GM12878 (cell line): ENCODE results near the gene SMPD4. TPM values are rescaled to one million over a fixed set of nuclear protein-coding genes. Genes with fewer than 3 reads are reported as not detected.
"Not testable (repeated sequence)": the region's sequence is repeated elsewhere in the genome, so short reads cannot be mapped to it uniquely, and the experiment has no call there.

ENCODE experiments used
- ATAC-seq: fragments of 200-7000 bp; cut with Tn5 transposase; 3 replicates; pipeline ENCODE4 v1.9.1; 2020; ENCODE audit warnings: mild to moderate bottlenecking, moderate library complexity
- BruUV-seq: library from RNA; stranded (reverse); fragments of 400-500 nt; replicated peaks from 2 replicates; lab custom pipeline; 2021; lab: Mats Ljungman, UMichigan
- CTCF ChIA-PET: fragments of 300-600 bp; sonication (Branson Sonifier 250); formaldehyde crosslinking; extraction: SDS; loops from one replicate; lab custom pipeline; 2021; ENCODE audit warnings: inconsistent platforms; lab: Yijun Ruan, JAX
- POLR2A ChIA-PET: fragments of 350-600 bp; formaldehyde crosslinking; extraction: SDS; loops from one replicate; lab custom pipeline; 2021; ENCODE audit warnings: inconsistent platforms; lab: Charles Lee
- RAD21 ChIA-PET: fragments of 300-600 bp; sonication (Branson Sonifier 250); formaldehyde crosslinking; loops from one replicate; lab custom pipeline; 2023; ENCODE audit warnings: antibody characterized with exemption; ENCODE audit not compliant: unreplicated experiment; lab: Charles Lee
- SMC1A ChIA-PET: fragments of 300-600 bp; sonication (Branson Sonifier 250); formaldehyde crosslinking; loops from one replicate; lab custom pipeline; 2023; ENCODE audit not compliant: unreplicated experiment, uncharacterized antibody; lab: Charles Lee
- DNase-seq: peaks from one replicate; pipeline ENCODE4 v3.0.0-alpha.2; 2011; ENCODE audit warnings: low read depth, low spot score
- FAIRE-seq: peaks from 3 replicates; lab custom pipeline; 2011; peaks lifted over from hg19 to GRCh38; lab: Jason Lieb, UNC
- H2AFZ ChIP-seq: 2 replicates; pipeline ENCODE4 v1.6.0; 2011; ENCODE audit warnings: low read depth, low read length, control low read depth; ENCODE audit not compliant: control insufficient read depth
- H3K27ac ChIP-seq: 2 replicates; pipeline ENCODE4 v1.5.1; 2011; ENCODE audit warnings: control low read depth; ENCODE audit not compliant: control insufficient read depth, insufficient read depth
- H3K27me3 ChIP-seq, 2 experiments: replicated peaks in 1 of 2; 2 replicates each; pipeline versions ENCODE4 v1.6.0 to v1.6.1; 2011; ENCODE audit warnings: low read length in 1 of 2; ENCODE audit not compliant: control insufficient read depth in 2 of 2, insufficient read depth in 2 of 2
- H3K36me3 ChIP-seq, 2 experiments: 2 replicates each; pipeline ENCODE4 v1.5.1; 2011; ENCODE audit warnings: low read length in 1 of 2; ENCODE audit not compliant: control insufficient read depth in 2 of 2, insufficient read depth in 2 of 2
- H3K4me1 ChIP-seq: 2 replicates; pipeline ENCODE4 v1.6.1; 2011; ENCODE audit warnings: mild to moderate bottlenecking, low read length, moderate library complexity, mixed read lengths; ENCODE audit not compliant: control insufficient read depth, insufficient read depth
- H3K4me2 ChIP-seq: 2 replicates; pipeline ENCODE4 v1.6.0; 2011; ENCODE audit warnings: control low read depth; ENCODE audit not compliant: control insufficient read depth, insufficient read depth
- H3K4me3 ChIP-seq: fragments of 200-600 bp; sonication (generic); 2 replicates; pipeline ENCODE4 v1.5.1; 2016
- H3K79me2 ChIP-seq: 2 replicates; pipeline ENCODE4 v1.6.0; 2011; ENCODE audit warnings: low read length; ENCODE audit not compliant: control insufficient read depth, insufficient read depth
- H3K9ac ChIP-seq: 2 replicates; pipeline ENCODE4 v1.8.0; 2011; ENCODE audit warnings: low read length, control low read depth, mixed read lengths; ENCODE audit not compliant: control insufficient read depth, insufficient read depth
- H3K9me3 ChIP-seq: replicated peaks from 3 replicates; pipeline ENCODE4 v1.5.1; 2011; ENCODE audit warnings: mild to moderate bottlenecking, low read length; ENCODE audit not compliant: control insufficient read depth, insufficient read depth
- H4K20me1 ChIP-seq: 2 replicates; pipeline ENCODE4 v1.6.0; 2011; ENCODE audit not compliant: control insufficient read depth, insufficient read depth
- BMI1 ChIP-seq: fragments of 450-650 bp; IDR thresholded peaks from 2 replicates; pipeline ENCODE4 v1.6.1; 2016; ENCODE audit warnings: mild to moderate bottlenecking, moderate library complexity, borderline replicate concordance
- EGR1 ChIP-seq, 2 experiments: IDR thresholded peaks; 1 replicate in 1 of 2; 2 replicates in 1 of 2; pipeline ENCODE4 v1.6.1; 2011 to 2012; ENCODE audit warnings: low read depth in 2 of 2, low read length in 2 of 2, borderline replicate concordance in 1 of 2, mild to moderate bottlenecking in 1 of 2, moderate library complexity in 1 of 2
- RUNX3 ChIP-seq: IDR thresholded peaks from 2 replicates; pipeline ENCODE4 v1.6.1; 2012; ENCODE audit warnings: low read length, inconsistent platforms
- whole genome bisulfite sequencing: methylation state at CpG from one replicate; pipeline ENCODE4 v1.1.6; 2016; ENCODE audit warnings: low lambda C conversion rate; ENCODE audit not compliant: insufficient replicate concordance, insufficient coverage; ENCODE audit errors: missing lambda C conversion rate; 5-methylcytosine and 5-hydroxymethylcytosine counted together
- in situ Hi-C: fragments of 300-500 bp; cut with MboI; formaldehyde crosslinking; loops from 9 replicates; pipeline ENCODE4 v1.14.3; 2018; ENCODE audit warnings: mixed read lengths
- intact Hi-C: fragments of 100-400 bp; cut with micrococcal nuclease; formaldehyde crosslinking; loops from one replicate; pipeline ENCODE4 v1.14.2; 2022; ENCODE audit not compliant: unreplicated experiment
- polyA plus RNA-seq, 11 experiments: library from polyadenylated mRNA; depleted of rRNA in 4 of 11; unstranded in 6 of 11; stranded (reverse) in 5 of 11; fragments of >200 nt; fragmentation: Nextera tagmentation in 4 of 11; fragmentation: Illumina TruSeq in 1 of 11; extraction: Ambion mirVana in 4 of 11; extraction: Trizol in 1 of 11; gene quantifications; 1 replicate in 1 of 11; 2 replicates in 10 of 11; pipeline versions ENCODE4 v1.2.1 to v1.2.3, GENCODE V29; 2011 to 2016; ENCODE audit warnings: inconsistent platforms in 2 of 11, missing spikeins in 2 of 11, low read depth in 1 of 11
- total RNA-seq, 4 experiments: library from RNA; depleted of rRNA in 3 of 4; stranded (reverse); fragments of >200 nt in 3 of 4; fragmentation: Illumina TruSeq in 1 of 4; extraction: Trizol in 1 of 4; gene quantifications; 2 replicates each; pipeline versions ENCODE4 v1.2.1 to v1.2.3, GENCODE V29; 2013 to 2021

The SMPD4 gene
- total and polyA plus RNA-seq, 10 of the 15 experiments (the other 5 are each of a cell fraction or from before 2014, with no cell fraction given): 5.0 to 82.0 (median 45.7) TPM

GRCh38 chr2:130145006-130145414 lies 36.4 kb downstream of the SMPD4 start, which contains the start of gene CCDC74B:
Gene CCDC74B (minus strand): TSS chr2:130145112. CDS start chr2:130144996, 116 bp downstream.
- H3K27me3 ChIP-seq, intact Hi-C loops, POLR2A ChIA-PET, SMC1A ChIA-PET, RAD21 ChIA-PET, in situ Hi-C loops, H3K9ac ChIP-seq, H3K4me1 ChIP-seq: not testable (repeated sequence)
- 5% methylated on average over 29 of the region's 30 CpGs for WGBS
- peak; percentile 93 for ATAC-seq
- H2AFZ ChIP-seq: peak within 1 kb of the TSS; percentile 51
- TF ChIP-seq BMI1 (peak; percentile 71; the same call in 1 of the 2 replicates), EGR1 (IDR thresholded peaks at IDR 0.05; ENCODE audit: borderline replicate concordance in 1 of 2, low read depth in 2 of 2, low read length in 2 of 2) (0 out of 3 replicates have a peak, but pooled peaks of 1 of the 2 experiments have one; percentile 8)
- TF ChIP-seq, all 136 proteins: peak for 2; not testable (repeated sequence) for 134
- H3K4me3 ChIP-seq: peak within 1 kb of the TSS; percentile 57
- CTCF ChIA-PET: interaction anchor here (1.6 kb wide), 1 partner anchor 188 kb away, joined by 3 read pairs; no protein-coding TSS in a partner anchor
- not testable (repeated sequence) for H3K9me3 ChIP-seq, H3K36me3 ChIP-seq, DNase-seq, BruUV-seq, H3K27ac ChIP-seq, H3K79me2 ChIP-seq, H4K20me1 ChIP-seq
- peak within 1 kb of the TSS; percentile 42 for H3K4me2 ChIP-seq
- FAIRE-seq: peak; percentile 72

- H3K4me3 ChIP-seq, H2AFZ ChIP-seq, in situ Hi-C loops, H4K20me1 ChIP-seq, H3K9me3 ChIP-seq, BruUV-seq, intact Hi-C loops, FAIRE-seq, H3K4me2 ChIP-seq, H3K79me2 ChIP-seq, H3K4me1 ChIP-seq, POLR2A ChIA-PET, CTCF ChIA-PET, H3K27ac ChIP-seq, H3K9ac ChIP-seq, H3K27me3 ChIP-seq, DNase-seq, H3K36me3 ChIP-seq, RAD21 ChIA-PET: not testable (repeated sequence)
- 31% methylated on average over 9 of the region's 28 CpGs for WGBS
- peak; percentile 31; the same call in 1 of the 2 replicates for TF ChIP-seq RUNX3
- ATAC-seq: peak; percentile 55
- SMC1A ChIA-PET: interaction anchor here (0.8 kb wide), 1 partner anchor 37 kb away, joined by 3 read pairs; no protein-coding TSS in a partner anchor
These were observed 37.9 kb downstream of the SMPD4 start for GRCh38 chr2:130143266-130144039.
